WTC11 (cell line): ENCODE results near the gene PSMD3. TPM values are rescaled to one million over a fixed set of nuclear protein-coding genes. Genes with fewer than 3 reads are reported as not detected.

ENCODE experiments used
- ATAC-seq: fragments of 200-7000 bp; cut with Tn5 transposase; 2 replicates; pipeline ENCODE4 v1.10.0; 2021; ENCODE audit warnings: mild to moderate bottlenecking, moderate library complexity
- CTCF ChIA-PET: fragments of 300-600 bp; sonication (Branson Sonifier 250); formaldehyde crosslinking; loops from one replicate; lab custom pipeline; 2021; ENCODE audit warnings: antibody characterized with exemption; lab: Charles Lee
- POLR2A ChIA-PET: fragments of 350-600 bp; sonication (Branson Sonifier 250); formaldehyde crosslinking; loops from one replicate; lab custom pipeline; 2021; ENCODE audit warnings: antibody characterized with exemption; lab: Charles Lee
- DNase-seq: peaks from one replicate; pipeline ENCODE4 v3.0.0; 2021; ENCODE audit warnings: low spot score
- H3K27ac Mint-ChIP-seq: 2 replicates; pipeline ENCODE4 v1.8.0; 2021; ENCODE audit warnings: mixed read lengths
- H3K27me3 Mint-ChIP-seq: 2 replicates; pipeline ENCODE4 v1.8.0; 2021; ENCODE audit warnings: low read depth, mild to moderate bottlenecking, moderate library complexity, mixed read lengths
- H3K36me3 Mint-ChIP-seq: 2 replicates; pipeline ENCODE4 v1.8.0; 2021; ENCODE audit warnings: mixed read lengths
- H3K4me1 Mint-ChIP-seq: 2 replicates; pipeline ENCODE4 v1.8.0; 2022; ENCODE audit warnings: mixed read lengths
- H3K4me3 Mint-ChIP-seq: 2 replicates; pipeline ENCODE4 v1.8.0; 2021; ENCODE audit warnings: mild to moderate bottlenecking, moderate library complexity, mixed read lengths
- H3K9me3 Mint-ChIP-seq: 2 replicates; pipeline ENCODE4 v1.8.0; 2021; ENCODE audit warnings: mixed read lengths
- ATF3 ChIP-seq: sonication (generic); formaldehyde crosslinking; conservative IDR thresholded peaks from 2 replicates; pipeline ENCODE4 v1.8.1; 2022; ENCODE audit warnings: mild to moderate bottlenecking, missing genetic modification reagents
- CBFB ChIP-seq: sonication (generic); formaldehyde crosslinking; IDR thresholded peaks from 2 replicates; pipeline ENCODE4 v1.8.1; 2022; ENCODE audit warnings: mild to moderate bottlenecking, low read depth, missing genetic modification reagents
- ESRRA ChIP-seq: sonication (generic); formaldehyde crosslinking; IDR thresholded peaks from 2 replicates; pipeline ENCODE4 v1.8.1; 2022; ENCODE audit warnings: mild to moderate bottlenecking, missing genetic modification reagents, borderline replicate concordance
- GRHL2 ChIP-seq: fragments of 250-450 bp; sonication (Bioruptor Pico); IDR thresholded peaks from 2 replicates; pipeline ENCODE4 v1.8.0; 2022; ENCODE audit warnings: mild to moderate bottlenecking, moderate library complexity; ENCODE audit not compliant: insufficient replicate concordance, severe bottlenecking
- GTF2I ChIP-seq: fragments of 250-450 bp; sonication (Bioruptor Pico); conservative IDR thresholded peaks from 2 replicates; pipeline ENCODE4 v1.4.0; 2021; ENCODE audit warnings: mild to moderate bottlenecking
- JUN ChIP-seq: sonication (generic); formaldehyde crosslinking; IDR thresholded peaks from 2 replicates; pipeline ENCODE4 v1.8.0; 2023; ENCODE audit warnings: mild to moderate bottlenecking, missing genetic modification reagents
- KAT7 ChIP-seq: sonication (generic); formaldehyde crosslinking; IDR thresholded peaks from 2 replicates; pipeline ENCODE4 v1.8.1; 2023; ENCODE audit warnings: missing genetic modification reagents, mild to moderate bottlenecking, borderline replicate concordance
- MAX ChIP-seq: sonication (generic); formaldehyde crosslinking; IDR thresholded peaks from 2 replicates; pipeline ENCODE4 v1.8.0; 2022; ENCODE audit warnings: mild to moderate bottlenecking, missing genetic modification reagents
- MLX ChIP-seq: sonication (generic); formaldehyde crosslinking; IDR thresholded peaks from 2 replicates; pipeline ENCODE4 v1.8.1; 2023; ENCODE audit warnings: mild to moderate bottlenecking, missing genetic modification reagents, moderate library complexity
- MYBL2 ChIP-seq: sonication (generic); formaldehyde crosslinking; IDR thresholded peaks from 2 replicates; pipeline ENCODE4 v1.8.1; 2023; ENCODE audit warnings: mild to moderate bottlenecking, moderate library complexity, missing genetic modification reagents
- NFATC4 ChIP-seq: fragments of 250-450 bp; sonication (Bioruptor Pico); IDR thresholded peaks from 2 replicates; pipeline ENCODE4 v1.9.0; 2021; ENCODE audit warnings: mild to moderate bottlenecking
- NFYB ChIP-seq: sonication (generic); formaldehyde crosslinking; conservative IDR thresholded peaks from 2 replicates; pipeline ENCODE4 v1.8.0; 2022; ENCODE audit warnings: low read depth, missing genetic modification reagents
- NR3C1 ChIP-seq: sonication (generic); formaldehyde crosslinking; conservative IDR thresholded peaks from 2 replicates; pipeline ENCODE4 v1.8.1; 2023; ENCODE audit warnings: low read depth, mild to moderate bottlenecking, missing genetic modification reagents
- STAT6 ChIP-seq: sonication (generic); formaldehyde crosslinking; conservative IDR thresholded peaks from 2 replicates; pipeline ENCODE4 v1.8.1; 2023; ENCODE audit warnings: mild to moderate bottlenecking, low read depth, missing genetic modification reagents, moderate library complexity
- TEAD4 ChIP-seq: sonication (generic); formaldehyde crosslinking; IDR thresholded peaks from 2 replicates; pipeline ENCODE4 v1.8.0; 2022; ENCODE audit warnings: mild to moderate bottlenecking, missing genetic modification reagents
- TP53 ChIP-seq: sonication (generic); formaldehyde crosslinking; IDR thresholded peaks from 2 replicates; pipeline ENCODE4 v1.8.1; 2023; ENCODE audit warnings: mild to moderate bottlenecking, missing genetic modification reagents
- USF1 ChIP-seq: sonication (generic); formaldehyde crosslinking; IDR thresholded peaks from 2 replicates; pipeline ENCODE4 v1.8.0; 2022; ENCODE audit warnings: mild to moderate bottlenecking, missing genetic modification reagents
- ZBTB43 ChIP-seq: sonication (generic); formaldehyde crosslinking; IDR thresholded peaks from 2 replicates; pipeline ENCODE4 v1.8.1; 2023; ENCODE audit warnings: mild to moderate bottlenecking, missing genetic modification reagents
- total RNA-seq: library from RNA; stranded (reverse); gene quantifications from 3 replicates; pipeline ENCODE4 v1.2.3, GENCODE V29; 2021
- TF ChIP-seq, protein P1 (sequence below): sonication (generic); formaldehyde crosslinking; IDR thresholded peaks from 2 replicates; pipeline ENCODE4 v1.8.1; 2023; ENCODE audit warnings: mild to moderate bottlenecking, moderate library complexity, missing genetic modification reagents
- TF ChIP-seq, protein P2 (sequence below): sonication (generic); formaldehyde crosslinking; IDR thresholded peaks from 2 replicates; pipeline ENCODE4 v1.8.0; 2023; ENCODE audit warnings: missing genetic modification reagents
- TF ChIP-seq, protein P3 (sequence below): sonication (generic); formaldehyde crosslinking; IDR thresholded peaks from 2 replicates; pipeline ENCODE4 v1.8.1; 2022; ENCODE audit warnings: mild to moderate bottlenecking, missing genetic modification reagents, moderate library complexity, borderline replicate concordance

Gene PSMD3
- total RNA-seq, 1 experiment from 2014 or later, result 190 TPM

DNA sequence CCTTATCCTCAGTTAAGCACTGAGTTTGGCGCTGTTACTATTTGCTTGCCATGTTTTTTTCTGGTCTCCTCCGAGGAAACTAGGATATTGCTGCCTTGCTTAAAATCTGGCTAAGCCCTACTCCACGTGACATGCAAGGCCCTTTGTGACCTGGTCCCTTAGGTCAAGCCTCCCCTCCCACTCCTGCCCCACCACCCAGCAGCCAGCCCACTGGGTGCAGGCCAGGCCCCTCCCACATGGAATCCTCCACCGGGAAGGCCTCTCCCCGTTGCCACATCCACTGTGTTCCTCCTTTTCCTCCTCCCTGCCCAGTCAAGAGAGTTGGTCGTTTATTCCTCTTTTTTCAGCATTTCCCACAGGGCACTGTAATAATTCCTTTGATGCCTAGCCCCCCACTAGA lies 16.2 kb downstream of the PSMD3 start:
- ChIA-PET CTCF (interaction anchor here (1.5 to 1.7 kb wide), 2 partner anchors 31 to 90 kb away, joined by 3 read pairs; no protein-coding TSS in a partner anchor), POLR2A (no interaction called here)
- no peaks in the 10 kb centered on the region for H3K4me1 Mint-ChIP-seq
- no peak overlapping the region for H3K27ac Mint-ChIP-seq
- peaks cover 58% of the 10 kb centered on the region for H3K36me3 Mint-ChIP-seq
- no peak overlapping the region for H3K4me3 Mint-ChIP-seq
- DNase-seq (no peak), ATAC-seq (no peak)
- TF ChIP-seq NFATC4 (no peak), JUN (CRISPR knock-in tag) (no peak), GRHL2 (CRISPR knock-in tag) (no peak), NR3C1 (no peak), ATF3 (CRISPR knock-in tag) (no peak), ESRRA (CRISPR knock-in tag) (no peak), KAT7 (no peak), ZBTB43 (no peak), USF1 (CRISPR knock-in tag) (no peak), GTF2I (CRISPR knock-in tag) (no peak), MAX (no peak), MYBL2 (CRISPR knock-in tag) (no peak), NFYB (no peak), STAT6 (CRISPR knock-in tag) (no peak)
- TF ChIP-seq, protein P1, sequence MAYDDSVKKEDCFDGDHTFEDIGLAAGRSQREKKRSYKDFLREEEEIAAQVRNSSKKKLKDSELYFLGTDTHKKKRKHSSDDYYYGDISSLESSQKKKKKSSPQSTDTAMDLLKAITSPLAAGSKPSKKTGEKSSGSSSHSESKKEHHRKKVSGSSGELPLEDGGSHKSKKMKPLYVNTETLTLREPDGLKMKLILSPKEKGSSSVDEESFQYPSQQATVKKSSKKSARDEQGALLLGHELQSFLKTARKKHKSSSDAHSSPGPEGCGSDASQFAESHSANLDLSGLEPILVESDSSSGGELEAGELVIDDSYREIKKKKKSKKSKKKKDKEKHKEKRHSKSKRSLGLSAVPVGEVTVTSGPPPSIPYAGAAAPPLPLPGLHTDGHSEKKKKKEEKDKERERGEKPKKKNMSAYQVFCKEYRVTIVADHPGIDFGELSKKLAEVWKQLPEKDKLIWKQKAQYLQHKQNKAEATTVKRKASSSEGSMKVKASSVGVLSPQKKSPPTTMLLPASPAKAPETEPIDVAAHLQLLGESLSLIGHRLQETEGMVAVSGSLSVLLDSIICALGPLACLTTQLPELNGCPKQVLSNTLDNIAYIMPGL (CRISPR knock-in tag), result no peak
- TF ChIP-seq, protein P2, sequence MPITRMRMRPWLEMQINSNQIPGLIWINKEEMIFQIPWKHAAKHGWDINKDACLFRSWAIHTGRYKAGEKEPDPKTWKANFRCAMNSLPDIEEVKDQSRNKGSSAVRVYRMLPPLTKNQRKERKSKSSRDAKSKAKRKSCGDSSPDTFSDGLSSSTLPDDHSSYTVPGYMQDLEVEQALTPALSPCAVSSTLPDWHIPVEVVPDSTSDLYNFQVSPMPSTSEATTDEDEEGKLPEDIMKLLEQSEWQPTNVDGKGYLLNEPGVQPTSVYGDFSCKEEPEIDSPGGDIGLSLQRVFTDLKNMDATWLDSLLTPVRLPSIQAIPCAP (CRISPR knock-in tag), result no peak
- TF ChIP-seq, protein P3, sequence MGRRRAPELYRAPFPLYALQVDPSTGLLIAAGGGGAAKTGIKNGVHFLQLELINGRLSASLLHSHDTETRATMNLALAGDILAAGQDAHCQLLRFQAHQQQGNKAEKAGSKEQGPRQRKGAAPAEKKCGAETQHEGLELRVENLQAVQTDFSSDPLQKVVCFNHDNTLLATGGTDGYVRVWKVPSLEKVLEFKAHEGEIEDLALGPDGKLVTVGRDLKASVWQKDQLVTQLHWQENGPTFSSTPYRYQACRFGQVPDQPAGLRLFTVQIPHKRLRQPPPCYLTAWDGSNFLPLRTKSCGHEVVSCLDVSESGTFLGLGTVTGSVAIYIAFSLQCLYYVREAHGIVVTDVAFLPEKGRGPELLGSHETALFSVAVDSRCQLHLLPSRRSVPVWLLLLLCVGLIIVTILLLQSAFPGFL (CRISPR knock-in tag), result no peak
- no peaks in the 10 kb centered on the region for H3K9me3 Mint-ChIP-seq
- H3K27me3 Mint-ChIP-seq, result no peaks in the 10 kb centered on the region

GRCh38 chr17:39997543-39997942 lies 16.9 kb downstream of the PSMD3 start:
- POLR2A ChIA-PET, result no interaction called here
- no peaks in the 10 kb centered on the region for H3K27me3 Mint-ChIP-seq
- no peaks in the 10 kb centered on the region for H3K4me1 Mint-ChIP-seq
- ATAC-seq, result no peak
- no peak overlapping the region for H3K27ac Mint-ChIP-seq
- DNase-seq, result no peak
- peaks cover 50% of the 10 kb centered on the region for H3K36me3 Mint-ChIP-seq
- CTCF ChIA-PET, result interaction anchor here (1.5 to 1.7 kb wide), 2 partner anchors 30 to 89 kb away, joined by 3 read pairs; no protein-coding TSS in a partner anchor
- H3K4me3 Mint-ChIP-seq, result no peak overlapping the region
- H3K9me3 Mint-ChIP-seq, result no peaks in the 10 kb centered on the region
- TF ChIP-seq CBFB (CRISPR knock-in tag), result no peak
- TF ChIP-seq TEAD4, result no peak
- TF ChIP-seq TP53 (CRISPR knock-in tag), result no peak
- TF ChIP-seq MLX (CRISPR knock-in tag), result no peak
